ENCODE data around the gene NABP2. TPM values are rescaled to one million over a fixed set of nuclear protein-coding genes. Genes with fewer than 3 reads are reported as not detected.

Gene NABP2
- polyA plus RNA-seq, 3 donors: 2.7 to 10.1 (median 3.2) TPM

GRCh38 chr12:56274299-56274698 is 50.2 kb downstream of the NABP2 start:
- no peak for DNase-seq
- H3K27ac ChIP-seq (ENCODE audit: low read depth in 1 of 2, low read length in 2 of 2): no peak overlapping the region
- no peak for TF ChIP-seq CTCF (IDR thresholded peaks at IDR 0.05)
- H3K4me3 ChIP-seq (replicated peaks in 1 of 3; ENCODE audit: low read depth in 2 of 3, low read length in 3 of 3): no peak overlapping the region
- no peaks in the 10 kb centered on the region for H3K79me2 ChIP-seq (ENCODE audit: insufficient read depth, low read length)
- H3K36me3 Mint-ChIP-seq: peaks cover 73 to 90% of the 10 kb centered on the region in 2 donors
- intact Hi-C loops (cut with micrococcal nuclease): no loop called here
- peaks cover 82 to 94% of the 10 kb centered on the region in 2 donors for H3K36me3 ChIP-seq (replicated peaks in 1 of 2; ENCODE audit: control insufficient read depth in 1 of 2, insufficient read depth in 2 of 2, low read length in 2 of 2)
- no peaks in the 10 kb centered on the region for H3K27me3 ChIP-seq (ENCODE audit: control insufficient read depth in 2 of 2, insufficient read depth in 2 of 2, low read length in 2 of 2)
- no peaks in the 10 kb centered on the region for H3K9me3 ChIP-seq (replicated peaks in 1 of 2; ENCODE audit: control insufficient read depth in 1 of 2, insufficient read depth in 1 of 2, low read length in 2 of 2)
- H2AFZ ChIP-seq (ENCODE audit: insufficient read depth, low read depth, low read length, poor library complexity, severe bottlenecking): no peak overlapping the region
- H3K4me1 ChIP-seq (ENCODE audit: control insufficient read depth in 1 of 2, insufficient read depth in 2 of 2, low read length in 2 of 2): no peaks in the 10 kb centered on the region
- H3K27me3 Mint-ChIP-seq (ENCODE audit: low read depth in 3 of 3): peaks cover 0 to 8% (median 0%) of the 10 kb centered on the region in 3 donors
- H3K4me1 Mint-ChIP-seq: no peaks in the 10 kb centered on the region
- H3K4me2 ChIP-seq (replicated peaks; ENCODE audit: extremely low read depth, low read length, poor library complexity, severe bottlenecking): no peak overlapping the region
- H3K27ac Mint-ChIP-seq: no peak overlapping the region
- no peak overlapping the region for H3K9ac ChIP-seq (ENCODE audit: insufficient read depth, low read length, poor library complexity, severe bottlenecking)
- whole genome bisulfite sequencing (ENCODE audit: insufficient coverage): no CpG with 5 or more reads among the region's 2 CpGs
- H3K9me3 Mint-ChIP-seq: peaks cover 0 to 4% (median 0%) of the 10 kb centered on the region in 7 donors
- H3K4me3 Mint-ChIP-seq: no peak overlapping the region
- no peaks in the 10 kb centered on the region for H4K20me1 ChIP-seq (ENCODE audit: insufficient read depth, low read length)

DNA sequence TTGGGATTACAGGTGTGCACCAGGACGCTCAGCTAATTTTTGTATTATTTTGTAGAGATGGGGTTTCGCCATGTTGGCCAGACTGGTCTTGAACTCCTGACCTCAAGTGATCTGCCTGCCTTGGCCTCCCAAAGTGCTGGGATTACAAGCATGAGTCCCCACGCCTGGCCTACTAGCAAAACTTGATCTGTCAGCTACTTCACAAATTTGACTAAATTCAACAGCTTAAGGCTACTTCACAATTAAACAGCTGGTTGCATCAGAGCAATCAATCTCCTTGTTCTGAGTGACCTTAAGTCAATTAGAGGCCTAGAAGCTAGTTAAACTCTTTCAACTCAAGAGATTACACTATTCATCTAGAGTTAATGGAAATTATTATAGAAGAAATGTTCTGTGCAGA is 54.8 kb downstream of the NABP2 start:
- Mint-ChIP-seq H3K27ac (no peak overlapping the region), H3K27me3 (ENCODE audit: low read depth in 3 of 3) (peaks cover 0 to 4% (median 0%) of the 10 kb centered on the region in 3 donors), H3K9me3 (peaks cover 0 to 4% (median 0%) of the 10 kb centered on the region in 7 donors), H3K4me1 (no peaks in the 10 kb centered on the region), H3K4me3 (no peak overlapping the region), H3K36me3 (peaks cover 76 to 96% of the 10 kb centered on the region in 2 donors)
- H2AFZ ChIP-seq (ENCODE audit: insufficient read depth, low read depth, low read length, poor library complexity, severe bottlenecking): no peak overlapping the region
- H3K4me2 ChIP-seq (replicated peaks; ENCODE audit: extremely low read depth, low read length, poor library complexity, severe bottlenecking): no peak overlapping the region
- H4K20me1 ChIP-seq (ENCODE audit: insufficient read depth, low read length): no peaks in the 10 kb centered on the region
- 100% methylated on average over 3 of the region's 3 CpGs for WGBS (ENCODE audit: insufficient coverage)
- no peaks in the 10 kb centered on the region for H3K9me3 ChIP-seq (replicated peaks in 1 of 2; ENCODE audit: control insufficient read depth in 1 of 2, insufficient read depth in 1 of 2, low read length in 2 of 2)
- H3K79me2 ChIP-seq (ENCODE audit: insufficient read depth, low read length): no peaks in the 10 kb centered on the region
- no peak overlapping the region for H3K27ac ChIP-seq (ENCODE audit: low read depth in 1 of 2, low read length in 2 of 2)
- intact Hi-C loops (cut with micrococcal nuclease): no loop called here
- peaks cover 83 to 97% of the 10 kb centered on the region in 2 donors for H3K36me3 ChIP-seq (replicated peaks in 1 of 2; ENCODE audit: control insufficient read depth in 1 of 2, insufficient read depth in 2 of 2, low read length in 2 of 2)
- H3K4me3 ChIP-seq (replicated peaks in 1 of 3; ENCODE audit: low read depth in 2 of 3, low read length in 3 of 3): no peak overlapping the region
- no peak overlapping the region for H3K9ac ChIP-seq (ENCODE audit: insufficient read depth, low read length, poor library complexity, severe bottlenecking)
- H3K27me3 ChIP-seq (ENCODE audit: control insufficient read depth in 2 of 2, insufficient read depth in 2 of 2, low read length in 2 of 2): no peaks in the 10 kb centered on the region
- no peak for DNase-seq
- TF ChIP-seq CTCF (IDR thresholded peaks at IDR 0.05): no peak
- no peaks in the 10 kb centered on the region for H3K4me1 ChIP-seq (ENCODE audit: control insufficient read depth in 1 of 2, insufficient read depth in 2 of 2, low read length in 2 of 2)

Other genes starting within 250 kb of the NABP2 start
- gene SUOX, start 227.1 kb upstream of the NABP2 start, polyA plus RNA-seq: 10 to 100 TPM in 2 of 3 donors, 1 to 10 TPM in 1; 9.7 to 17.1 (median 14.4) TPM
- gene IKZF4, start 203.3 kb upstream of the NABP2 start, polyA plus RNA-seq: 1 to 10 TPM in 2 of 3 donors, under 1 TPM in 1; 0.09 to 4.9 (median 1.3) TPM
- 100 to 1,000 TPM; 238 to 363 (median 286) TPM for gene RPS26, start 182.4 kb upstream of the NABP2 start, polyA plus RNA-seq
- gene ERBB3, start 144.2 kb upstream of the NABP2 start, polyA plus RNA-seq: under 1 TPM in 1 of 3 donors, not detected in 2; 0.01 TPM
- gene PA2G4, start 119.8 kb upstream of the NABP2 start, polyA plus RNA-seq: 10 to 100 TPM; 83.0 to 84.2 (median 83.0) TPM
- 1,000 to 10,000 TPM; 2,986 to 5,048 (median 3,308) TPM for gene RPL41, start 107.7 kb upstream of the NABP2 start, polyA plus RNA-seq
- gene ZC3H10, start 106.1 kb upstream of the NABP2 start, polyA plus RNA-seq: 1 to 10 TPM; 1.7 to 3.1 (median 1.8) TPM
- 10 to 100 TPM; 74.2 to 81.1 (median 74.6) TPM for gene ESYT1, start 96.1 kb upstream of the NABP2 start, polyA plus RNA-seq
- 1 to 10 TPM; 2.7 to 4.3 (median 4.1) TPM for gene MYL6B, start 71.8 kb upstream of the NABP2 start, polyA plus RNA-seq
- gene MYL6, start 66.0 kb upstream of the NABP2 start, polyA plus RNA-seq: 1,000 to 10,000 TPM; 1,962 to 3,939 (median 3,189) TPM
- 10 to 100 TPM; 22.2 to 63.7 (median 43.5) TPM for gene SMARCC2, start 34.9 kb upstream of the NABP2 start, polyA plus RNA-seq
- 10 to 100 TPM; 35.8 to 82.0 (median 45.7) TPM for gene RNF41, start 2.4 kb upstream of the NABP2 start, polyA plus RNA-seq
- gene SLC39A5, start 5.7 kb downstream of the NABP2 start, polyA plus RNA-seq: under 1 TPM in 2 of 3 donors, not detected in 1; 0.21 to 0.25 TPM
- gene ANKRD52, start 34.0 kb downstream of the NABP2 start, polyA plus RNA-seq: 10 to 100 TPM in 1 of 3 donors, 1 to 10 TPM in 2; 1.5 to 12.4 (median 2.4) TPM
- gene COQ10A, start 42.6 kb downstream of the NABP2 start, polyA plus RNA-seq: 10 to 100 TPM in 1 of 3 donors, 1 to 10 TPM in 2; 1.7 to 13.5 (median 2.0) TPM
- 100 to 1,000 TPM in 1 of 3 donors, 10 to 100 TPM in 2; 55.7 to 156 (median 86.1) TPM for gene CS, start 76.0 kb downstream of the NABP2 start, polyA plus RNA-seq
- gene CNPY2, start 91.6 kb downstream of the NABP2 start, polyA plus RNA-seq: 100 to 1,000 TPM in 2 of 3 donors, 10 to 100 TPM in 1; 50.4 to 122 (median 121) TPM
- 100 to 1,000 TPM in 1 of 3 donors, 10 to 100 TPM in 1, 1 to 10 TPM in 1; 8.8 to 120 (median 16.0) TPM for gene PAN2, start 109.7 kb downstream of the NABP2 start, polyA plus RNA-seq
- gene IL23A, start 114.5 kb downstream of the NABP2 start, polyA plus RNA-seq: 1 to 10 TPM; 1.0 to 4.8 (median 1.6) TPM
- 100 to 1,000 TPM; 109 to 251 (median 142) TPM for gene STAT2, start 135.8 kb downstream of the NABP2 start, polyA plus RNA-seq
- not detected for gene APOF, start 138.5 kb downstream of the NABP2 start, polyA plus RNA-seq
- gene TIMELESS, start 225.1 kb downstream of the NABP2 start, polyA plus RNA-seq: 1 to 10 TPM; 1.5 to 2.3 (median 1.5) TPM
- gene MIP, start 230.3 kb downstream of the NABP2 start, polyA plus RNA-seq: not detected
- 1 to 10 TPM; 1.3 to 2.1 (median 1.4) TPM for gene SPRYD4, start 244.2 kb downstream of the NABP2 start, polyA plus RNA-seq

Measured in CD14-positive monocyte (primary cell).